Mesenchymal stem cell (in vitro differentiated cells and primary cell): Measurements from ENCODE around the gene FCHO1.

ENCODE experiments used
- DNase-seq: peaks from one replicate; pipeline ENCODE4 v3.0.0-alpha.2; 2013
- H2AFZ ChIP-seq: one replicate; pipeline ENCODE4 v1.6.1; 2013; ENCODE audit warnings: low read depth, mild to moderate bottlenecking, control low read depth, inconsistent platforms, low read length, moderate library complexity
- H2AK5ac ChIP-seq: 2 replicates; pipeline ENCODE4 v1.6.1; 2013; ENCODE audit warnings: low read length, moderate library complexity, mild to moderate bottlenecking, inconsistent platforms; ENCODE audit not compliant: severe bottlenecking
- H2BK120ac ChIP-seq: one replicate; pipeline ENCODE4 v1.6.1; 2013; ENCODE audit warnings: low read depth, mild to moderate bottlenecking, inconsistent platforms, low read length, moderate library complexity
- H2BK12ac ChIP-seq, 2 experiments: one replicate each; pipeline ENCODE4 v1.6.1; 2013; ENCODE audit warnings: inconsistent platforms in 2 of 2, low read length in 2 of 2, mild to moderate bottlenecking in 2 of 2, moderate library complexity in 2 of 2, control low read depth in 1 of 2
- H2BK15ac ChIP-seq: one replicate; pipeline ENCODE4 v1.6.1; 2013; ENCODE audit warnings: mild to moderate bottlenecking, low read depth, inconsistent platforms; ENCODE audit not compliant: poor library complexity, severe bottlenecking
- H2BK5ac ChIP-seq: 2 replicates; pipeline ENCODE4 v1.6.1; 2013; ENCODE audit warnings: low read depth, mild to moderate bottlenecking, low read length, control low read depth, inconsistent platforms; ENCODE audit not compliant: poor library complexity, severe bottlenecking
- H3K14ac ChIP-seq, 2 experiments: one replicate each; pipeline ENCODE4 v1.6.1; 2013; ENCODE audit warnings: inconsistent platforms in 2 of 2, low read length in 2 of 2, control low read depth in 1 of 2, mild to moderate bottlenecking in 1 of 2, moderate library complexity in 1 of 2
- H3K18ac ChIP-seq, 2 experiments: one replicate each; pipeline ENCODE4 v1.6.1; 2013; ENCODE audit warnings: inconsistent platforms in 2 of 2, low read length in 2 of 2, control low read depth in 1 of 2, low read depth in 1 of 2, mild to moderate bottlenecking in 1 of 2
- H3K23ac ChIP-seq, 2 experiments: one replicate each; pipeline ENCODE4 v1.6.1; 2013; ENCODE audit warnings: inconsistent platforms in 2 of 2, low read length in 2 of 2, mild to moderate bottlenecking in 2 of 2, moderate library complexity in 2 of 2, control low read depth in 1 of 2
- H3K27ac ChIP-seq: 2 replicates; pipeline ENCODE4 v1.5.1; 2013; ENCODE audit warnings: mild to moderate bottlenecking, moderate library complexity, low read length, control low read depth, inconsistent platforms; ENCODE audit not compliant: poor library complexity, severe bottlenecking
- H3K27me3 ChIP-seq, 2 experiments: 2 replicates each; pipeline versions ENCODE4 v1.6.1 to v1.7.0; 2013; ENCODE audit warnings: low read length in 2 of 2, mild to moderate bottlenecking in 2 of 2, moderate library complexity in 2 of 2, control low read depth in 1 of 2, inconsistent platforms in 1 of 2; ENCODE audit not compliant: control insufficient read depth in 1 of 2, insufficient read depth in 1 of 2
- H3K36me3 ChIP-seq, 2 experiments: 2 replicates each; pipeline versions ENCODE4 v1.6.1 to v1.7.0; 2013; ENCODE audit warnings: low read length in 2 of 2, control low read depth in 1 of 2, inconsistent platforms in 1 of 2, low read depth in 1 of 2, mild to moderate bottlenecking in 1 of 2; ENCODE audit not compliant: insufficient read depth in 2 of 2, control insufficient read depth in 1 of 2
- H3K4ac ChIP-seq, 2 experiments: one replicate each; pipeline ENCODE4 v1.6.1; 2013; ENCODE audit warnings: inconsistent platforms in 2 of 2, low read length in 2 of 2, mild to moderate bottlenecking in 2 of 2, moderate library complexity in 2 of 2, control low read depth in 1 of 2, low read depth in 1 of 2
- H3K4me1 ChIP-seq: 2 replicates; pipeline ENCODE4 v1.6.1; 2013; ENCODE audit warnings: low read depth, low read length, control low read depth; ENCODE audit not compliant: control insufficient read depth, insufficient read depth
- H3K4me2 ChIP-seq: 2 replicates; pipeline ENCODE4 v1.6.1; 2013; ENCODE audit warnings: low read length, mild to moderate bottlenecking, inconsistent platforms; ENCODE audit not compliant: poor library complexity, severe bottlenecking
- H3K4me3 ChIP-seq, 2 experiments: 2 replicates each; pipeline versions ENCODE4 v1.5.1 to v1.7.0; 2013; ENCODE audit warnings: low read length in 2 of 2, mild to moderate bottlenecking in 2 of 2, control low read depth in 1 of 2, low read depth in 1 of 2; ENCODE audit not compliant: insufficient read depth in 1 of 2
- H3K79me1 ChIP-seq: replicated peaks from 2 replicates; pipeline ENCODE4 v1.6.1; 2013; ENCODE audit warnings: mild to moderate bottlenecking, control low read depth, low read length, inconsistent platforms; ENCODE audit not compliant: poor library complexity, severe bottlenecking
- H3K9ac ChIP-seq: 2 replicates; pipeline ENCODE4 v1.7.0; 2013; ENCODE audit warnings: mild to moderate bottlenecking, low read length, moderate library complexity
- H3K9me3 ChIP-seq: 2 replicates; pipeline ENCODE4 v1.7.0; 2013; ENCODE audit warnings: mild to moderate bottlenecking, low read length; ENCODE audit not compliant: control insufficient read depth
- H4K8ac ChIP-seq: one replicate; pipeline ENCODE4 v1.6.1; 2013; ENCODE audit warnings: inconsistent platforms, mild to moderate bottlenecking, low read length, moderate library complexity
- H4K91ac ChIP-seq: one replicate; pipeline ENCODE4 v1.6.1; 2013; ENCODE audit warnings: mild to moderate bottlenecking, low read length, inconsistent platforms
- WGBS: methylation state at CpG from one replicate; pipeline ENCODE4 v1.1.7; 2013; ENCODE audit warnings: mixed read lengths; 5-methylcytosine and 5-hydroxymethylcytosine counted together

Gene FCHO1

GRCh38 chr19:17834350-17835181 lies 83.3 kb downstream of the FCHO1 start:
- Histone ChIP-seq H3K27ac (no peak overlapping the region), H4K8ac (no peak overlapping the region), H3K79me1 (no peaks in the 10 kb centered on the region), H3K36me3 (no peaks in the 10 kb centered on the region), H4K91ac (no peak overlapping the region), H3K9me3 (no peaks in the 10 kb centered on the region), H2BK120ac (no peak overlapping the region), H3K4me2 (no peak overlapping the region), H3K4ac (no peak overlapping the region), H2BK12ac (no peak overlapping the region), H2BK15ac (no peak overlapping the region), H3K9ac (no peak overlapping the region), H3K4me1 (peaks cover 8% of the 10 kb centered on the region), H2AFZ (no peak overlapping the region), H2BK5ac (no peak overlapping the region), H3K27me3 (peaks cover 23 to 56% of the 10 kb centered on the region in 2 experiments), H3K4me3 (no peak overlapping the region), H2AK5ac (no peak overlapping the region), H3K23ac (no peak overlapping the region), H3K18ac (no peak overlapping the region), H3K14ac (no peak overlapping the region)
- 72% methylated on average over 25 of the region's 27 CpGs for WGBS
- no peak for DNase-seq

- H2BK12ac ChIP-seq = no peak overlapping the region
- H3K4me1 ChIP-seq = peaks cover 2% of the 10 kb centered on the region
- H3K27me3 ChIP-seq = peaks cover 20 to 56% of the 10 kb centered on the region in 2 experiments
- no peak overlapping the region for H2AK5ac ChIP-seq
- H2BK120ac ChIP-seq = no peak overlapping the region
- 67% methylated on average over 8 of the region's 8 CpGs for WGBS
- no peak overlapping the region for H3K4me3 ChIP-seq
- H4K8ac ChIP-seq = no peak overlapping the region
- no peaks in the 10 kb centered on the region for H3K9me3 ChIP-seq
- no peaks in the 10 kb centered on the region for H3K36me3 ChIP-seq
- H3K4me2 ChIP-seq = no peak overlapping the region
- no peak overlapping the region for H3K14ac ChIP-seq
- H3K27ac ChIP-seq = no peak overlapping the region
- peak; percentile 5 for DNase-seq
- H3K4ac ChIP-seq = peak overlapping the region in 1 of 2 experiments; percentile 47
- H2BK5ac ChIP-seq = no peak overlapping the region
- no peaks in the 10 kb centered on the region for H3K79me1 ChIP-seq
- no peak overlapping the region for H3K23ac ChIP-seq
- no peak overlapping the region for H3K9ac ChIP-seq
- H2BK15ac ChIP-seq = no peak overlapping the region
- H4K91ac ChIP-seq = no peak overlapping the region
- no peak overlapping the region for H2AFZ ChIP-seq
- H3K18ac ChIP-seq = no peak overlapping the region
Measured at GRCh38 chr19:17835182-17836006, 84.1 kb downstream of the FCHO1 start.

DNA sequence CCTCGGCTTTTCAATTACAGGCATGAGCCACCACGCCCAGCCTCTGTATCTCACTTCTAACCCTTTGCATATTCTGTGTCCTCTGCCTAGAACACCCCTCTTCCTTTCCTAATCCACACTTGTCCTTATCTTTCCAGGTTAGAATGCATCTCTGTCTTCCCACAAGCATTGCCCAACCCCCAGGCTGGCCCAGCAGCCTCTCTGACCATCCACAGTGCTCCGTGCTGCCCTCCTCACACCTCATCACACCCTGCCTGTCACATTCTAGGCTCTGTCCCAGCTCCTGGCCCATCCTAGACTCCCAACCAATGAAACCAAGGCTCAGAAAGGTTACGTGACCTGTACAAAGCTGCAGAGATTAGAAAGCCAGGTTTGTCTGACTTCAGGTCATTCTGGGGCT lies 85.3 kb downstream of the FCHO1 start:
- no peak overlapping the region for H4K91ac ChIP-seq
- H2BK12ac ChIP-seq = no peak overlapping the region
- H3K27me3 ChIP-seq = peaks cover 24 to 59% of the 10 kb centered on the region in 2 experiments
- no peaks in the 10 kb centered on the region for H3K9me3 ChIP-seq
- H3K4ac ChIP-seq = no peak overlapping the region
- no peaks in the 10 kb centered on the region for H3K79me1 ChIP-seq
- H3K23ac ChIP-seq = no peak overlapping the region
- no peak overlapping the region for H4K8ac ChIP-seq
- 57% methylated on average over 4 of the region's 4 CpGs for WGBS
- peaks cover 7% of the 10 kb centered on the region for H3K4me1 ChIP-seq
- no peak overlapping the region for H3K14ac ChIP-seq
- H3K9ac ChIP-seq = no peak overlapping the region
- no peak overlapping the region for H3K4me3 ChIP-seq
- no peak for DNase-seq
- H2BK5ac ChIP-seq = no peak overlapping the region
- H2AFZ ChIP-seq = no peak overlapping the region
- no peak overlapping the region for H3K4me2 ChIP-seq
- H3K18ac ChIP-seq = no peak overlapping the region
- H3K36me3 ChIP-seq = no peaks in the 10 kb centered on the region
- H3K27ac ChIP-seq = no peak overlapping the region
- no peak overlapping the region for H2BK120ac ChIP-seq
- H2AK5ac ChIP-seq = no peak overlapping the region
- no peak overlapping the region for H2BK15ac ChIP-seq

DNA sequence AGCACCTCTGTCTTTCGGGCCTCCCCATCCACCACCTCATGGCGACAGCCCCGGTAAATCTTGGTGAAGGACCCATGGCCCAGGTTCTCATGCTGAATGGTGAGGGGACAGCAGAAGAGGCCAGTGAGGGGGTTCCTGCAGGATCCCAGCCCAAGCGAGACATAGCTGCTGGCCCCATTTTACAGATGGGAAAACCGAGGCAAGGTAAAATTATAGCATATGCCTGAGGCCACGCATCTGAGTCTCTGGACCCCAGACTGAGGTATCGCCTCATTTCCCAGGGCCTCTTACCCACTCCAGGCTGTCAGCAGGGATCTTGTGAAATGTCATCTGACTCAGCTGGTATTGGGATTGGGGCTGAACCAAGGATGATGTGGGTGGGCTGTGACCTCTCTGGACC lies 86.7 kb downstream of the FCHO1 start:
- Histone ChIP-seq H3K9me3 (no peaks in the 10 kb centered on the region), H3K14ac (no peak overlapping the region), H3K4me3 (no peak overlapping the region), H2AK5ac (no peak overlapping the region), H2BK5ac (no peak overlapping the region), H2BK120ac (no peak overlapping the region), H3K27ac (no peak overlapping the region), H4K8ac (no peak overlapping the region), H3K23ac (no peak overlapping the region), H3K27me3 (peaks cover 35 to 58% of the 10 kb centered on the region in 2 experiments), H4K91ac (no peak overlapping the region), H3K4ac (no peak overlapping the region), H3K4me2 (no peak overlapping the region), H2AFZ (no peak overlapping the region), H3K79me1 (no peaks in the 10 kb centered on the region), H3K9ac (no peak overlapping the region), H2BK12ac (no peak overlapping the region), H3K4me1 (peaks cover 17% of the 10 kb centered on the region), H2BK15ac (no peak overlapping the region), H3K36me3 (no peaks in the 10 kb centered on the region), H3K18ac (no peak overlapping the region)
- no peak for DNase-seq
- 82% methylated on average over 6 of the region's 7 CpGs for WGBS
